H9 (cell line): ENCODE data around the gene AQP5. TPM values are rescaled to one million over a fixed set of nuclear protein-coding genes. Genes with fewer than 3 reads are reported as not detected.

Experiments used
- DNase-seq: peaks from one replicate; pipeline ENCODE4 v3.0.0-alpha.2; 2017
- H2AFZ ChIP-seq: one replicate; pipeline ENCODE4 v1.6.1; 2013; ENCODE audit warnings: mild to moderate bottlenecking, low read length, control low read depth, moderate library complexity
- H2AK5ac ChIP-seq: 2 replicates; pipeline ENCODE4 v1.6.1; 2013; ENCODE audit warnings: low read length, control low read depth, mixed read lengths; ENCODE audit not compliant: insufficient read length
- H2BK120ac ChIP-seq: one replicate; pipeline ENCODE4 v1.6.1; 2013; ENCODE audit warnings: low read depth, mild to moderate bottlenecking, low read length, control low read depth, inconsistent platforms; ENCODE audit not compliant: poor library complexity, severe bottlenecking
- H2BK12ac ChIP-seq: 2 replicates; pipeline ENCODE4 v1.6.1; 2013; ENCODE audit warnings: low read length, control low read depth, mixed read lengths, low read depth; ENCODE audit not compliant: insufficient read length
- H2BK15ac ChIP-seq: 2 replicates; pipeline ENCODE4 v1.6.1; 2013; ENCODE audit warnings: low read depth, low read length, control low read depth
- H2BK20ac ChIP-seq: one replicate; pipeline ENCODE4 v1.6.1; 2013; ENCODE audit warnings: low read depth, mild to moderate bottlenecking, low read length, control low read depth, inconsistent platforms; ENCODE audit not compliant: poor library complexity, severe bottlenecking
- H2BK5ac ChIP-seq: 2 replicates; pipeline ENCODE4 v1.6.1; 2013; ENCODE audit warnings: low read length, control low read depth, mixed read lengths; ENCODE audit not compliant: insufficient read length
- H3K14ac ChIP-seq: 2 replicates; pipeline ENCODE4 v1.6.1; 2013; ENCODE audit warnings: low read length, control low read depth; ENCODE audit not compliant: insufficient read depth
- H3K18ac ChIP-seq: 2 replicates; pipeline ENCODE4 v1.6.1; 2013; ENCODE audit warnings: low read depth, mild to moderate bottlenecking, mixed read lengths, low read length, control low read depth; ENCODE audit not compliant: insufficient read length
- H3K23ac ChIP-seq: 2 replicates; pipeline ENCODE4 v1.6.1; 2013; ENCODE audit warnings: low read length, control low read depth, mixed read lengths, low read depth; ENCODE audit not compliant: insufficient read length
- H3K23me2 ChIP-seq: 2 replicates; pipeline ENCODE4 v1.6.1; 2013; ENCODE audit warnings: low read depth, mild to moderate bottlenecking, mixed read lengths, low read length, control low read depth; ENCODE audit not compliant: insufficient read length, poor library complexity, severe bottlenecking
- H3K27ac ChIP-seq: 2 replicates; pipeline ENCODE4 v1.5.1; 2013; ENCODE audit warnings: low read length, control low read depth, mixed read lengths, low read depth; ENCODE audit not compliant: insufficient read length
- H3K27me3 ChIP-seq: 2 replicates; pipeline ENCODE4 v1.6.1; 2013; ENCODE audit warnings: low read length, control low read depth, inconsistent platforms; ENCODE audit not compliant: insufficient read depth
- H3K4ac ChIP-seq: 2 replicates; pipeline ENCODE4 v1.6.1; 2013; ENCODE audit warnings: low read depth, mild to moderate bottlenecking, control low read depth, inconsistent platforms, low read length, moderate library complexity
- H3K4me1 ChIP-seq: 2 replicates; pipeline ENCODE4 v1.6.1; 2013; ENCODE audit warnings: low read length, control low read depth, inconsistent platforms; ENCODE audit not compliant: insufficient read depth
- H3K4me2 ChIP-seq: 2 replicates; pipeline ENCODE4 v1.6.1; 2013; ENCODE audit warnings: low read length, control low read depth, mixed read lengths; ENCODE audit not compliant: insufficient read length, insufficient read depth
- H3K56ac ChIP-seq: 2 replicates; pipeline ENCODE4 v1.6.1; 2013; ENCODE audit warnings: low read depth, mild to moderate bottlenecking, mixed read lengths, low read length, control low read depth; ENCODE audit not compliant: insufficient read length
- H3K79me1 ChIP-seq: 2 replicates; pipeline ENCODE4 v1.6.1; 2013; ENCODE audit warnings: low read depth, mild to moderate bottlenecking, moderate library complexity, low read length, control low read depth, inconsistent platforms; ENCODE audit not compliant: insufficient read depth, poor library complexity, severe bottlenecking
- H3K79me2 ChIP-seq: 2 replicates; pipeline ENCODE4 v1.6.1; 2013; ENCODE audit warnings: low read length, control low read depth, inconsistent platforms; ENCODE audit not compliant: insufficient read depth
- H3K9ac ChIP-seq: 2 replicates; pipeline ENCODE4 v1.6.1; 2013; ENCODE audit warnings: low read length, control low read depth, mixed read lengths; ENCODE audit not compliant: insufficient read length; ENCODE audit errors: extremely low read depth
- H3K9me3 ChIP-seq: one replicate; pipeline ENCODE4 v1.6.1; 2013; ENCODE audit warnings: low read depth, low read length, inconsistent platforms; ENCODE audit not compliant: control insufficient read depth
- H3T11ph ChIP-seq: one replicate; pipeline ENCODE4 v1.6.1; 2013; ENCODE audit warnings: mild to moderate bottlenecking, low read length, control low read depth, inconsistent platforms
- H4K20me1 ChIP-seq: one replicate; pipeline ENCODE4 v1.6.1; 2013; ENCODE audit not compliant: control insufficient read depth, insufficient read length, insufficient read depth
- H4K5ac ChIP-seq: 2 replicates; pipeline ENCODE4 v1.6.1; 2013; ENCODE audit warnings: low read depth, mild to moderate bottlenecking, mixed read lengths, low read length, control low read depth; ENCODE audit not compliant: insufficient read length
- H4K8ac ChIP-seq: replicated peaks from 2 replicates; pipeline ENCODE4 v1.6.1; 2013; ENCODE audit warnings: low read length, control low read depth, mixed read lengths, low read depth; ENCODE audit not compliant: insufficient read length
- H4K91ac ChIP-seq: 2 replicates; pipeline ENCODE4 v1.6.1; 2013; ENCODE audit warnings: low read depth, mild to moderate bottlenecking, moderate library complexity, mixed read lengths, low read length, control low read depth; ENCODE audit not compliant: insufficient read length
- H3K27ac Mint-ChIP-seq, 3 experiments: 2 replicates in 2 of 3; 3 replicates in 1 of 3; pipeline ENCODE4 v1.8.0; 2020 to 2021; ENCODE audit warnings: mixed read lengths in 3 of 3, mild to moderate bottlenecking in 1 of 3, moderate library complexity in 1 of 3
- H3K27me3 Mint-ChIP-seq: 2 replicates; pipeline ENCODE4 v1.8.0; 2021; ENCODE audit warnings: low read depth, mild to moderate bottlenecking, moderate library complexity, mixed read lengths
- H3K36me3 Mint-ChIP-seq, 3 experiments: 2 replicates in 2 of 3; 3 replicates in 1 of 3; pipeline ENCODE4 v1.8.0; 2020 to 2021; ENCODE audit warnings: low read depth in 3 of 3, mixed read lengths in 3 of 3; ENCODE audit not compliant: insufficient read depth in 1 of 3
- H3K4me1 Mint-ChIP-seq, 2 experiments: 2 replicates each; pipeline ENCODE4 v1.8.0; 2020; ENCODE audit warnings: mixed read lengths in 2 of 2
- H3K4me3 Mint-ChIP-seq, 2 experiments: 2 replicates in 1 of 2; 3 replicates in 1 of 2; pipeline ENCODE4 v1.8.0; 2020 to 2021; ENCODE audit warnings: mild to moderate bottlenecking in 2 of 2, mixed read lengths in 2 of 2, moderate library complexity in 1 of 2
- H3K9me3 Mint-ChIP-seq, 2 experiments: 2 replicates in 1 of 2; 3 replicates in 1 of 2; pipeline ENCODE4 v1.8.0; 2020; ENCODE audit warnings: mild to moderate bottlenecking in 2 of 2, mixed read lengths in 2 of 2, moderate library complexity in 1 of 2
- CTCF ChIP-seq: fragments of 200-600 bp; sonication (generic); conservative IDR thresholded peaks from 3 replicates; pipeline ENCODE4 v1.8.0; 2021; ENCODE audit warnings: antibody characterized with exemption, mild to moderate bottlenecking
- WGBS: extraction: QIAGEN DNeasy Blood & Tissue Kit; methylation state at CpG from one replicate; pipeline ENCODE4 v1.1.7; 2013; ENCODE audit warnings: missing lambda C conversion rate, low lambda C conversion rate, mixed read lengths; ENCODE audit not compliant: insufficient read length; ENCODE audit errors: extremely low coverage; 5-methylcytosine and 5-hydroxymethylcytosine counted together
- total RNA-seq: library from RNA; stranded (reverse); gene quantifications from 2 replicates; pipeline ENCODE4 v1.2.1, GENCODE V29; 2021

Gene AQP5
- total RNA-seq, 1 experiment from 2014 or later = 2.8 TPM

- H3K56ac ChIP-seq = no peak overlapping the region
- no peak overlapping the region; a peak in 1 of 7 replicates for H3K27ac Mint-ChIP-seq
Observed at GRCh38 chr12:50006754-50007442, 45.2 kb downstream of the AQP5 start.

More at GRCh38 chr12:50006754-50007442, 45.2 kb downstream of the AQP5 start:
- Mint-ChIP-seq H3K4me1 (no peaks in the 10 kb centered on the region), H3K9me3 (no peaks in the 10 kb centered on the region), H3K4me3 (no peak overlapping the region), H3K36me3 (peaks cover 6 to 59% (median 51%) of the 10 kb centered on the region in 3 experiments; a peak in 6 of 7 replicates), H3K27me3 (no peaks in the 10 kb centered on the region)
- no peaks in the 10 kb centered on the region for H3K23me2 ChIP-seq
- H2BK12ac ChIP-seq = no peak overlapping the region
- H3K23ac ChIP-seq = no peak overlapping the region
- H3K4ac ChIP-seq = no peak overlapping the region
- H4K20me1 ChIP-seq = no peaks in the 10 kb centered on the region
- no peak overlapping the region for H4K5ac ChIP-seq
- H3K79me1 ChIP-seq = peaks cover 3% of the 10 kb centered on the region
- H4K8ac ChIP-seq = no peak overlapping the region
- H3K27me3 ChIP-seq = no peaks in the 10 kb centered on the region
- H2AK5ac ChIP-seq = no peak overlapping the region
- no peak overlapping the region for H2BK120ac ChIP-seq
- DNase-seq = no peak
- H2BK20ac ChIP-seq = no peak overlapping the region
- no peaks in the 10 kb centered on the region for H3K9me3 ChIP-seq
- no peak overlapping the region for H3K4me2 ChIP-seq
- no peak overlapping the region for H2AFZ ChIP-seq
- no peak overlapping the region for H3T11ph ChIP-seq
- H2BK15ac ChIP-seq = no peak overlapping the region
- WGBS = no CpG with 5 or more reads among the region's 1 CpG
- TF ChIP-seq CTCF = no peak
- no peak overlapping the region for H4K91ac ChIP-seq
- no peaks in the 10 kb centered on the region for H3K4me1 ChIP-seq
- no peaks in the 10 kb centered on the region for H3K79me2 ChIP-seq
- no peak overlapping the region for H3K9ac ChIP-seq
- H2BK5ac ChIP-seq = no peak overlapping the region
- no peak overlapping the region for H3K27ac ChIP-seq
- no peak overlapping the region for H3K18ac ChIP-seq
- no peak overlapping the region for H3K14ac ChIP-seq
